GM18505 (cell line): Measurements from ENCODE around the gene ANAPC10.
A peak's percentile ranks its signal among the peaks of the same experiment; 100 is the strongest.
"Not testable (repeated sequence)": the region's sequence is repeated elsewhere in the genome, so short reads cannot be mapped to it uniquely, and the experiment has no call there.

Experiments used
- ATAC-seq: cut with Tn5 transposase; IDR thresholded peaks from one replicate; pipeline ENCODE4 v1.9.1; 2021; ENCODE audit not compliant: unreplicated experiment
- POLR2A ChIP-seq: IDR thresholded peaks from 4 replicates; pipeline ENCODE4 v1.6.1; 2011; ENCODE audit warnings: borderline replicate concordance; ENCODE audit not compliant: insufficient read depth, insufficient read length; ENCODE audit errors: extremely low read depth

Gene ANAPC10

GRCh38 chr4:145011636-145012035 lies 86.4 kb downstream of the ANAPC10 start:
- no peak for TF ChIP-seq POLR2A
- no peak for ATAC-seq

- ATAC-seq: not testable (repeated sequence)
Observed at GRCh38 chr4:145010315-145010714, 87.7 kb downstream of the ANAPC10 start.

DNA sequence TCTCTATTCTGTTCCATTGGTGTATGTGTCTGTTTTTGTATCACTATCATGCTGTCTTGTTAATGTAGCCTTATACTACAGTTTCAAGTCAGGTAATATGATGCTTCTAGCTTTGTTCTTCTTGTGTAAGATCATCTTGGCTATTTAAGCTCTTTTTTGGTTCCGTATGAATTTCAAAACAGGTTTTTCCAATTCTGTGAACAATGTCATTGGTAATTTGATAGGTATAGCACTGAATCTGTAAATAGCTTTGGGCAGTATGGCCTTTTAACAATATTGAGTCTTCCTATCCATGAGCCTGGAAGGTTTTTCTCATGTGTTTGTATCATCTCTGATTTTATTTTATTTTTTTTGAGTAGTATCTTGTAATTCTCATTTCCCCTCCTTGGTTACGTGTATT lies 94.3 kb downstream of the ANAPC10 start:
- TF ChIP-seq POLR2A: no peak
- ATAC-seq: no peak

GRCh38 chr4:145001635-145002034 lies 96.4 kb downstream of the ANAPC10 start:
- no peak for TF ChIP-seq POLR2A
- ATAC-seq: no peak

- ATAC-seq: not testable (repeated sequence)
Observed at GRCh38 chr4:145000656-145001055, 97.3 kb downstream of the ANAPC10 start.

GRCh38 chr4:144989306-144989705 lies 108.7 kb downstream of the ANAPC10 start:
- no peak for TF ChIP-seq POLR2A
- no peak for ATAC-seq

DNA sequence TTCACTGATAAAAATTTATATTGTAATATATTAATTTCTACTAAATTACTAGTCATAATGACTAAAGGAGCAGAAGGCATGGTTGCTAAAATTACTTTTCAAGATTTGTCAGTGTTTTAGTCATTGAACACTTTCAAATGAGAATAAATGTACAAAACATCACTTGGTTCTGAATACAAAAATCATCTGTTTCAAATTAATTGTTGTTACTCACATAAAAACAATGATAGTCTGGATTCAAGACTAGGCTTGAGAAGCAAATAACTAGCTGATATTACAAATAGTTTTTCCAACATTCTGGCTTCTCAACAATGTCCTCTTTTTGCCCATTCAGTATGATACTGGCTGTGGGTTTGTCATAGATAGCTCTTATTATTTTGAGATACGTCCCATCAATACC lies 112.5 kb downstream of the ANAPC10 start:
- TF ChIP-seq POLR2A: no peak
- no peak for ATAC-seq

- ATAC-seq: no peak
- no peak for TF ChIP-seq POLR2A
Observed at GRCh38 chr4:144985014-144985413, 113.0 kb downstream of the ANAPC10 start.

GRCh38 chr4:144984241-144984640 lies 113.8 kb downstream of the ANAPC10 start:
- ATAC-seq: no peak
- TF ChIP-seq POLR2A: no peak

- no peak for ATAC-seq
- no peak for TF ChIP-seq POLR2A
Observed at GRCh38 chr4:144975718-144976117, 122.3 kb downstream of the ANAPC10 start.

GRCh38 chr4:144970597-144970996 lies 127.4 kb downstream of the ANAPC10 start:
- TF ChIP-seq POLR2A: no peak
- ATAC-seq: peak; percentile 54

DNA sequence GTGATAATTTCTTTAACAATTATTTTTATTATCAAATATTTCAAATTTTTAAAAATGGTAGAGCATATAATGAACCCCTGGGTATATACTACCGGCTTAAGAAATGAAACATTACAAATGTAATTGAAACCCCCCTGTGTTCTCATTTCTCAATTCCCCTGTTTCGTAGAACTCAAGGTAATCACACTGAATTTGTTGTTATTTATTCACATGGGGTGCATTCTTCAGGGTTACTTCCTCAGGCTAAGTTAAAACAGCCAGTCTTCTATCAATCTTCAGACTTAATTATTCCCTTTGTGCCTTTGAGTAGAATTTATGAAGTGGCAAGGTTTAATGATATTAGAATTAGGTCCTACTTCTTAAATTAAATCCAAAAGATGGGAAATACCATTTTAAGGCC lies 128.2 kb downstream of the ANAPC10 start:
- no peak for TF ChIP-seq POLR2A
- ATAC-seq: no peak

- no peak for TF ChIP-seq POLR2A
- no peak for ATAC-seq
Observed at GRCh38 chr4:144968606-144969005, 129.4 kb downstream of the ANAPC10 start.

DNA sequence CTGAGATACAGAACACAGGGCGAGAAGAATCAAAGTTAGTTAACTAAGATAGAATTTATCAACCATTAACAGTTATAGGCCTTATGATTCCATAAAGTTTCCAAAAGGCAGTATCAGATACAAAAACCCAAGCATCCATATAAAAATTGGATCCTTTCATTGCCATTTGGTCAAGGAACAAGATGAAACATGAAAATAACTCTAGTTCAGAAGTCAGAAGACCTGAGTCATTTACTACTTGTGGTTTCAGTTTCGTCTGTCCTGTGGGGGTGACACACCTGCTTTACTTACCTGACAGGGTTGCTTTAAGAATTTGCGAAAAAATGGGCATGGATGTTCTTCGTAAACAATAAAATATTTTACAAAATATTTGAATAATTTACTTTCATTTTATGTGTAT lies 130.8 kb downstream of the ANAPC10 start:
- ATAC-seq: peak; percentile 66
- no peak for TF ChIP-seq POLR2A

- TF ChIP-seq POLR2A: no peak
- no peak for ATAC-seq
Observed at GRCh38 chr4:144962300-144962699, 135.7 kb downstream of the ANAPC10 start.
